ENCODE results near the gene TOR4A.
"Not testable (repeated sequence)": the region's sequence is repeated elsewhere in the genome, so short reads cannot be mapped to it uniquely, and the experiment has no call there.

TOR4A gene

GRCh38 chr9:137239541-137240200 lies 37.9 kb upstream of the TOR4A start:
- not testable (repeated sequence) for DNase-seq (ENCODE audit: low spot score)

DNA sequence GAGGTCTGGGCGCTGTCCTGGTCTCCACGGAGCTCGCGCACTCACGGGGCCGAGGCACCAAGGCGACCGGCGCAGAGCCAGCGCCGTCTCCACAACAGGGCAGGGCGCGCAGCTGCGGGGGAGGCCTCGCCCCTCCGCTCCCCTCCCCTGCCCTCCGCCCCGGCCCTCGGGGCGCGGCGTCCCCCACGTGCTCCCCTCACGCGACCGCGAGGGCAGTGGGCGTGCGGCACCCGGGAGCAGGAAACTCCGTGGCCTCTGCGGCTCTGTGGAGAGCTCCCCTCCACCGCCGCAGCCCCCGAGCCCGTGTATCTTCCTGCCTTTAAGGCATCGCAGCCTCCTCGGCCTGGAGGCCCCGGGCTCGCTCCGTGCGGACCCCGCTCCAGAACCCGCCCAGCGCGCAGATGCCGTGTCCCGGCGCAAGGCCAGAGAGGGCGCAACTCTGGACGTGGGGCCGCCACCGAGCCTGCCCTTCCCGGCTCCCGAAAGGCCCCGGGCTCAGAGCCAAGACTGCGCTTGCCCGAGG lies 37.1 kb upstream of the TOR4A start:
- DNase-seq (ENCODE audit: low spot score), result peak; percentile 81

DNA sequence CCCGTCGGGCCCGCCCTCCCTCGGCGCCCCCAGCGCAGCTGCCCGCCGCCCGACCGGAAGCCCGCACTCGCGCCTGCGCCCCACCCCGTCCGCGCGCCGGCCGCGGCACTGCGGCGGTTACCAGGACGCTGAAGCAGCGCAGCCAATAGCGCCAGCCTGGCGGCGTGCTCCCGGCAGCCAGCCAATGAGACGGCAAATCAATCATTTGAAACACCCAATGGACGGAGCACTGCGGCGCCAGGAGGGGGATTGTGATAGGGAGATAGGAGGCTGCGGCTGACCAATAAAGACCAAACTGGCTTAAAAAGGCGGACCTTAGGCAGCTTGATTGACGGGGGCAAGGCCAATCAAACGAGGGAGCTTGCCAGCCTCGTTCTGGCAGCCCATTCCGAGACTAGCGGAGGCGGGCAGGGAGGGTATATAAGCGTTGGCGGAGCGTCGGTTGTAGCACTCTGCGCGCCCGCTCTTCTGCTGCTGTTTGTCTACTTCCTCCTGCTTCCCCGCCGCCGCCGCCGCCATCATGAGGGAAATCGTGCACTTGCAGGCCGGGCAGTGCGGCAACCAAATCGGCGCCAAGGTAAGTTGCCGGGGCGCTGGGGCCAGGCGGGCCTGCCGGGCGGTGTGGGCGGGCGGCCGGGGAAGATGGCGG lies 36.6 kb upstream of the TOR4A start, which contains the start of gene TUBB4B:
Gene TUBB4B (plus strand): TSS at position 447 of the 649 bp plus-strand sequence. CDS start 74 bp downstream, at position 521.
- DNase-seq (ENCODE audit: low spot score), result peak; percentile 95

DNA sequence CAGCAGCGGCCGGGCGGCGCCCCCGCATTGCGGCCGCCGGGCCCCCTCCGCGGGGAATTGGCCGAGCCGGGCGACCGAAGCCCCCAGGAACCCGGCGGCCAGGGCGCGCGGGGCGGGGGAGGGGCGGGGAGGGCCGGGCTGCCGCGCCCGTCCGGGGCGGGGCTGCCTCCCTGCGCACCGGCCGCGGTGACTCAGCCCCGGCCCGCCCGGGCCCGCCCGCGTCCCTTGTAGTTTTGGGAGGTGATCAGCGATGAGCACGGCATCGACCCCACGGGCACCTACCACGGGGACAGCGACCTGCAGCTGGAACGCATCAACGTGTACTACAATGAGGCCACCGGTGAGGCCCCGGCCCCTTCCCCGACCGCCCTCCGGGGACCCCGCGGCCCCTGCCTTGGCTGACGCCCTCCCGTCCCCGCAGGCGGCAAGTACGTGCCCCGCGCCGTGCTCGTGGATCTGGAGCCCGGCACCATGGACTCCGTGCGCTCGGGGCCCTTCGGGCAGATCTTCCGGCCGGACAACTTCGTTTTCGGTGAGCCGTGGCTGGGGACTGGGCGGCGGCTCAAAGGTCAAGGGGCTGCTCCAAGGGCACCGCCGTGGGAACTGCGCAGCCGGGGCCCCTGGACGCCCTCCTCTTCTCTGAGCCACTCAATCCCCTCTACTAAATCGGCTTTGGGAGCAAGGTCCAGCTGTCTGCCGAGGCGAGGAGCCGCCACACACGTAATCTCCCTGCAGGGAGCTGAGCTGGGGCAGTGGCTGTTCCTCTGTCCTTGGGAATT lies 35.8 kb upstream of the TOR4A start:
- peak; percentile 72 for DNase-seq (ENCODE audit: low spot score)

- no peak for DNase-seq (ENCODE audit: low spot score)
Observed at GRCh38 chr9:137242269-137243203, 35.0 kb upstream of the TOR4A start.

- DNase-seq (ENCODE audit: low spot score), result not testable (repeated sequence)
Observed at GRCh38 chr9:137243266-137243625, 34.3 kb upstream of the TOR4A start.

DNA sequence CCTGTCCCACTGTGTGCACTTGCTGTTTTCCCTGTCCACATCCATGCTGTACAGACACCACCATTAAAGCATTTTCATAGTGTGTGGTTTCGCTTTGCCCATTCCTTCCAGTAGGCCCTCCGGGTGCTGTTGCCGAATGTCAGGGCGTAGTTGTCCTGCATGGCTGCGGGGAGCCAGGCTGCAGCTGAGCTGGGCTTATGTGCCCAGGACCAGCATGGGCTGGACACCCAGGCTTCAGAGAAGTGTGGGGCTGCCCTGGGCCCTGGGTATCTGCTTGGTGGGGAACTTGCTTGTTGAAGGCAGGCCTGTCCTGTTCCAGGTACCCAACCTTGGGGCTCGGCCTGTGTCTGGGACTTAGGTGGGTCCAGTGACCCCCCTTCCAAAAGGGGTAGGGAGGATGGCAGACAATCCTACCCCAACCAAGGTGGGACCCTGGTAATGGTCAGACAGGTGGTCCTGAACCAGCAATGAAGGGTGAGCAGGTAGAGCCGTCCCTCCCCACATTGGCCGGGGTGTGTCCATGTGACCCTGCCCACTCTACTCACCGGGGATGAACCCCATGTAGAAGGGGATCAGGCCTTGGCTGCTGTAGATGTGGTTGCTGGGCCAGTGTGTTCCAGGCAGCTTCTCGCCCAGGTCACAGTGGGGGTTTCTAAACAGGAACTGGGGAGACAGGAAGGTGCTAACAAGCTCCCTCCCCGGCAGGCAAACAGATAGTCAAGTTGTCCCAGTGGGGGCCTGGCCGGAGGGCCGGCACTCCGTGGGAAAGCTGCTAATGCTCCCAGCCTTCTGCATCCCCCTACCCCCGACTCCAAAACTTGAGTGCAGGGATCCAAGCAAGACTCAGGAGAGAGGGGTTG lies 33.7 kb upstream of the TOR4A start:
- no peak for DNase-seq (ENCODE audit: low spot score)

DNA sequence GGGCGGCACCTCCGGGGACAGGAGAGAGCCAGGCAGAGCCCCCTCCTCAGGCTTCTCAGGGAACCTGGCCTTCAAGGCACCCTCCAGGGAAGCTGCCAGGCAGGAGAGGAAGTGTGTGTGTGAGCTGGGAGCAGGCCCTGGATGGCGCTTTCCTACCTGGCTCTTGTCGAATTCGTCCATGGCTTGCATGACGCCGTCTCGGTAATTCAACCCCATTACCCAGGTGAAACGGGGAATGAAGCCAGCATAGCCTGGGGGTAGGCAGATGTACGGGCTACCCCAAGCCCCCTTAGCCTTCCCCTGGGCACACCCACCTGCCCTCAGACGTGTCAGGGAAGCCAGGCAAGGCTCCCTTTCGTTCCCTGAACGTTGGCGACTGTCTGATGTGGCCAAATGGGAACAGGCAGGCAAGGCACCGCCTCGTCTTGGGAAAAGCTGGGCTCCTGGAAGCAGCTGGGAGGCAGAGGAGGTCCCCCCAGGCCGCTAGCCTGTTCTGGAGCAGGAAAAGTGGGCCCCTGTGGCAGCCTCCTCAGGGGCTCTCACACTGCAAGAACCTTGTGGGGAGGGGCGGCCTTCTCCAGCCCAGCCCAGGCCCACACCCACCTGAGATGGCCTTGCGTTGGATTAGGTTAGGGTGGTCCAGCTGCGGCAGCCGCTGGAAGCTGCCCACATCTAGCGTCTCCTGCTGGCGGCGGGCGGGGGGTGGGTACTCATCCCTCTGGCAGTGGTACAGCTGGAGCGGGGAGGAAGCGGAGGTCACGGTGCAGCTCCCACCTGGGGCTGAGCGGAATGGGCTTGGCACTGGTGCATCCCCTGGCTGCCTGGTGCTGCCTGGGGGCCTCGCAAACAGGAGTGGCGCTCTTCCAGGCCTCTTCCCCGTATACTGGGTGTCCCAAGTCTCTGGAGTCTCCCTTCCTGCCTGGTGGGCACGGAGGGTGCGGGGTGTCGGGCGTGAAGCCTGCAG lies 32.8 kb upstream of the TOR4A start:
- no peak for DNase-seq (ENCODE audit: low spot score)

DNA sequence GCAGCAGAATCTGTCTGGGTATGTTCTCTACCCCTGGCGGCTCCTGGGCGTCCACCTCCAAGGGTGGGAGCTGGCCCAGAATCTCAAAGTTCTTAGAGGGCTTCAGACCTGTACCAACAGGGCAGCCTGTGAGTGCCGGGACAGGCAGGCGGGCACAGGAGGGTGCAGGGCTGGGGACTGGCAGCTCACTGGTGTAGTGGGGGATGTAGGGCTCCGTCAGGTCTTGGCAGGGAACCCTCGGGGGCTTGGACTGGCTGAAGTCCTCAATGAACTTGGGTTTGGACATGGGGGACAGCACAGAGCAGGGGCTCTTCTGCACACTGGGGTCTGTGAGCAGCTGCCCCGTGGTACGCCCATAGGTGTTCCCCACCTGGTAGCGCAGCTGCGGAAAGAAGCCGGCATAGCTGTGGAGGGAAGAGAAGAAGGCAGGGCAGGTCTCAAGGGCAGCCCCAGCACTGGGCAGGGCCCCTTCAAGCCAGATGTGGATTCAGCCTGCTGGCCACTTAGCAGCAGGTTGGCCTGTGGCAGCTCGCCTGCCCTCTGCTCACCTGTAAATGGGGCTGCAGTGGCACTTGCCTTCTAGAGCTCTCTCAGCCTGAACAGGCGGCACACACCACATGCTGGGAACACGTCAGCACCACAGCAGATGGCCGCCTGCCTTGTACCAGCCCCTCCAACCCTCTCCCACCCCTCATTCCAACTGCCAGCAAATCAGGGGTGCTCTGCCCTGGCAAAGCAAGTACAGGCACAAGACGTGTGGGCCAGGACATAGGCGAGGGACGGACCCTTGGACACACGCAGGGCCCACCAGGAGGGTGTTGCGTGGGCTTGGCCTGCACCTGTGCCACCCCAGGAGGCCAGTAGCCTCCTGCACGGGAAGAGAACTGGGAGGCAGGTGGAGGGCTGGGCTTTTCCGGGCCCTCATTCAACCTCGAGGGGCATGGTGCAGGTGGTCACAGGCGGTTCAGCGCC lies 31.8 kb upstream of the TOR4A start:
- no peak for DNase-seq (ENCODE audit: low spot score)

- DNase-seq (ENCODE audit: low spot score), result no peak
Observed at GRCh38 chr9:137247135-137247915, 30.2 kb upstream of the TOR4A start.

GRCh38 chr9:137247916-137248175 lies 29.7 kb upstream of the TOR4A start:
- DNase-seq (ENCODE audit: low spot score), result no peak

GRCh38 chr9:137250329-137251193 lies 27.0 kb upstream of the TOR4A start:
- DNase-seq (ENCODE audit: low spot score), result no peak

DNA sequence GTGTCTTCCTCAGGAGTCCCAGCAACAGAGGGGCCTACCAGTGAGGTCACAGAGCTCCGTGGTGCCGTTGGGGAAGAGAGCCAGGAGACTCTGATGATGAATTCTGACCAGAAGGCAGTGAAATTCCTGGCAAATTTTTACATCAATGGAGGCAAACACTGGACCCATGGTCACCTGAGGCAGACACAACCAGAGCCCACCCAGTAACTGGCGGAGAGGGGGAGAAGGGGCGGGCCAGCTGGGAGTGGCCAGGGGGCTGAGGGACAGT lies 26.4 kb upstream of the TOR4A start, which contains the start of gene STPG3:
Gene STPG3 (plus strand): TSS at position 93 of the 268 bp plus-strand sequence. CDS start 1 bp downstream, at position 94.
- no peak for DNase-seq (ENCODE audit: low spot score)

GRCh38 chr9:137251490-137252268 lies 25.8 kb upstream of the TOR4A start:
- DNase-seq (ENCODE audit: low spot score), result no peak

DNA sequence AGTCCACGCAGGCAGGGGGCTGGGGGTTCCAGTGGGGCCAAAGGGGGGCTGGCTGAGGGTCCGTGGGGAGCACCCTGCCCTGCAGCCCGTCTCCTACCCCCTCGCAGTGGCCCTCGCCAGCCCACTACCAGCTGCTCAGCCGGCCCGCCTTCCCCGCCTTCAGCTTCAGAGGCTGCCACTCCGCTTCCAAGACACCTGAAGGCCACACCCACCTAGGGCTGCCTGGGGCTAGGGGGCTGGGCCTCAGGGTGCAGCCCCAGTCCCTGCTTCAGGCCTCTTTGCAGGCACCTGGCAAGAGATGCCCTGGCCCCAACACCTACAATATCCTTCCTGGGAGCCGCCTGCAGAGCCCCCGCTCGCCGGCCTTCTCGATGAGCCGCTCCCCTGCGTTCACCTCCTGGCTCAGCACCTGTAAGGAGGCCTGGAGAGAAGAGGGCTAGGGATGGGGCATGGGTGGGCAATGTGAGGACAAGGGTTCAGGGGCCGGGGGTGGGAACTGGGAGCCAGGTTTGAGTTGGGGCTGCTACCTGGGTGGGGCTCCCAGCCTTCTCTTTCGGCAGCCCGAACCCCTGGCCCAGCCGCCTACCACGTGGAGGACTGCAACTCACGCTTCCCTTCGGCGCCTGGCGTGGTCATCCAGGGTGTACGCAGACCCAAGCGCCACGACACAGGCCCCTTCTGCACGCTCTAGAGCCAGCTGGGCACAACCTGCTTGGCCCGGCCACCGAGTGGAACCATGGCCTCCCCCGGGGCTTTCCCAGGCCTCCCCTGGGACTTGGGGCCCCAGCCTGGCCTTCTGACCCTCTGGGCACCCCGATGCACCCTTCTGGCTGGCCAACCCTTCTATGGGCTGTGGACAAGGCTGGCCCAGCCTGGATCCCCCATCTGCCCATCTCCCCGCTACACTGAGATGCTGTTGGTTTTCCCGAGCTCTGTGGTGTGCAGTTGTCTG lies 24.7 kb upstream of the TOR4A start:
- no peak for DNase-seq (ENCODE audit: low spot score)

All from D341Med (cell line).